NT2/D1 (cell line): ENCODE data around the gene CCDC149.

Source experiments
- DNase-seq: peaks from one replicate; pipeline ENCODE4 v3.0.0-alpha.2; 2011; ENCODE audit warnings: low read depth, low spot score
- H3K27me3 ChIP-seq: 2 replicates; pipeline ENCODE4 v1.6.0; 2011; ENCODE audit warnings: mild to moderate bottlenecking; ENCODE audit not compliant: insufficient read length, insufficient read depth
- H3K36me3 ChIP-seq: 2 replicates; pipeline ENCODE4 v1.6.1; 2011; ENCODE audit warnings: mild to moderate bottlenecking, low read length, mixed read lengths; ENCODE audit not compliant: insufficient read depth, insufficient read length
- H3K4me1 ChIP-seq: 2 replicates; pipeline ENCODE4 v1.5.1; 2011; ENCODE audit not compliant: insufficient read depth, insufficient read length
- H3K4me3 ChIP-seq: 2 replicates; pipeline ENCODE4 v1.5.1; 2011; ENCODE audit warnings: low read depth; ENCODE audit not compliant: insufficient read length
- H3K9ac ChIP-seq: 2 replicates; pipeline ENCODE4 v1.6.0; 2011; ENCODE audit warnings: low read depth; ENCODE audit not compliant: insufficient read length
- H3K9me3 ChIP-seq: 2 replicates; pipeline ENCODE4 v1.5.1; 2011; ENCODE audit warnings: mild to moderate bottlenecking, low read length; ENCODE audit not compliant: insufficient read depth
- SUZ12 ChIP-seq: IDR thresholded peaks from 2 replicates; pipeline ENCODE4 v1.6.1; 2011; ENCODE audit not compliant: insufficient read length, insufficient read depth; ENCODE audit errors: extremely low read depth
- YY1 ChIP-seq: IDR thresholded peaks from 2 replicates; pipeline ENCODE4 v1.6.1; 2011; ENCODE audit not compliant: insufficient read length, insufficient read depth
- ZNF274 ChIP-seq: IDR thresholded peaks from 2 replicates; pipeline ENCODE4 v1.6.1; 2011; ENCODE audit warnings: mild to moderate bottlenecking, low read depth, low read length

Gene CCDC149

DNA sequence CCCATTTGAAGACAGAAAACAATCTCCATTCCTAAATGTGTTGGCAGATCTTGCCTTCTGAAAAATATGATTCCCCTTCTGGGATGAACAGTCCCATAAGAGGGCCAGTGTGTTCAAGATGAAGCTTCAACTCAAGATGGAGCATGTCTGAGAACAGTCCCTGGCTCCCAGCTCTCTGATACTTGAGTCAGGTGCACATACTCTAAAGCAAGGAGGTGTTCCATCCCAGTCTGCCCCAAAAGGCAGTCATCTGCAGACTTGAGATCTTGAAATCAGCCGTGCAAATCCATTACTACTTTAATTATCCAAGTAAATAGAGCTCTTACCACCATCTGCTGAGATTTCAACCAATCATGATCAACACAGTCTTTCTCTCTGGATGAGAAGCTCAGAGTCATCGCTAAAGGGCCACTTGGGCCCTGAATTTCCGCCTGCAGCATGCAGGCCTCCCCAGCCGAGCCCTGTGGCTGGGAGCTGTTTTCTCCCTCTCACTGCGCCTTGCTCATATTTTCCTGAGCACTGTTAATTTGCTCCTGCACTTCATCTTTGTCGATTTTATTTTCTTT, 22.2 kb downstream of the CCDC149 start:
- H3K36me3 ChIP-seq, result no peaks in the 10 kb centered on the region
- no peak overlapping the region for H3K4me3 ChIP-seq
- no peaks in the 10 kb centered on the region for H3K27me3 ChIP-seq
- H3K4me1 ChIP-seq, result peaks cover 2% of the 10 kb centered on the region
- no peak for DNase-seq
- TF ChIP-seq YY1, result no peak
- no peak for TF ChIP-seq ZNF274
- no peak for TF ChIP-seq SUZ12
- H3K9ac ChIP-seq, result no peak overlapping the region
- no peaks in the 10 kb centered on the region for H3K9me3 ChIP-seq

GRCh38 chr4:24889991-24890390, 22.9 kb downstream of the CCDC149 start:
- TF ChIP-seq YY1 (no peak), SUZ12 (no peak), ZNF274 (no peak)
- peaks cover 2% of the 10 kb centered on the region for H3K4me1 ChIP-seq
- H3K9me3 ChIP-seq, result no peaks in the 10 kb centered on the region
- no peaks in the 10 kb centered on the region for H3K36me3 ChIP-seq
- DNase-seq, result no peak
- H3K27me3 ChIP-seq, result no peaks in the 10 kb centered on the region
- no peak overlapping the region for H3K9ac ChIP-seq
- no peak overlapping the region for H3K4me3 ChIP-seq

GRCh38 chr4:24888475-24889344, 24.1 kb downstream of the CCDC149 start:
- no peaks in the 10 kb centered on the region for H3K36me3 ChIP-seq

DNA sequence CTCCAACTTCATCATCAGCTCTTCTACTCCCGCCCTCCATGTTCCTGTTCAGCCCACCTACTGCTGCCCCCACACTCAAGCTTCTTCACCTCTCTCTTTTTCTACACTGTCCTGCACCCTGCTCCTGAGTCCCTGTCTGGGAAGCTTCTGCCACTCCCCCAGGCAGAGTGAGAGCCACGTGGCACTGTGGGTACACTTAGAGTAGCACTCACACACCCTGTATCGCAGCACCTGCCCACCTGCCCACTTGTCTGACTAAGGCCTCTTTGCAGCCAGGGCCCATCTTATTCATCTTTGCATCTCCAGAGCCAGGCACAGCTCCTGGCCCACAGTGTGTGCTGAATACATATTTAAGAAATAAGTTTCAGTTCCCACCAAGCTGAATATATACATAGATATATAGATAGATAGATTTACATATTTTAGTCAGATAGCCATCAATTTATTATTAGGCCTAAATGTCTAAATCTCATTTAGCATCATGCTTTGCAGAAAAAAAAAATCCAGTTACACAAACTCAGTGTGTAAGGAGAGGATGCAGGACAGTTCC, 24.9 kb downstream of the CCDC149 start:
- Histone ChIP-seq H3K36me3 (no peaks in the 10 kb centered on the region), H3K9me3 (no peaks in the 10 kb centered on the region), H3K27me3 (no peaks in the 10 kb centered on the region), H3K4me1 (peaks cover 2% of the 10 kb centered on the region), H3K9ac (no peak overlapping the region), H3K4me3 (no peak overlapping the region)
- no peak for DNase-seq
- TF ChIP-seq ZNF274, result no peak
- no peak for TF ChIP-seq YY1
- no peak for TF ChIP-seq SUZ12

More at GRCh38 chr4:24888475-24889344, 24.1 kb downstream of the CCDC149 start:
- Histone ChIP-seq H3K9ac (no peak overlapping the region), H3K9me3 (no peaks in the 10 kb centered on the region), H3K27me3 (no peaks in the 10 kb centered on the region), H3K4me1 (peaks cover 2% of the 10 kb centered on the region), H3K4me3 (no peak overlapping the region)
- DNase-seq, result no peak
- no peak for TF ChIP-seq YY1
- TF ChIP-seq SUZ12, result no peak
- no peak for TF ChIP-seq ZNF274

- Histone ChIP-seq H3K36me3 (no peaks in the 10 kb centered on the region), H3K4me3 (no peak overlapping the region), H3K4me1 (no peaks in the 10 kb centered on the region), H3K9me3 (0 out of 2 replicates have a peak, but pooled peaks cover 2% of the 10 kb centered on the region), H3K9ac (no peak overlapping the region), H3K27me3 (no peaks in the 10 kb centered on the region)
- DNase-seq, result no peak
- TF ChIP-seq ZNF274 (no peak), SUZ12 (no peak), YY1 (no peak)
These were observed 26.2 kb downstream of the CCDC149 start for GRCh38 chr4:24886596-24886995.

DNA sequence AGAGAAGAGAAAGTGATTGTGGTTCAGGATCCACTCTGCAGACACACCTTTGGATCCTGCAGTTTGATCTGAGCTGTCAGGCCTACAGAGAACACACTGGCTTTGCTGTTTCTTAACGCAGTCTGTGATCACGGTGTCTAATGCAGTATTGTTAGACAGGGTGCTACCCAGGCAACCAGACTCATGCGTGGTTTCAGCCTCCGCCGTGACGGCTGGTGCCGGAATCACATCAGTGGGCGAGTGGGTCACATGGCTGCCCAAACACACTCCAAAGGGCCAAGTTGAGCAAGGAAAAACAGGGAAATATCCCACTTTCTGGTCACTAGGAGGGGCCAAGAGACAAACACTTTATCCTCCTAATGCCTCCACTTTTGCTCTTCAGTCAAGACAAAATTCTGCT, 27.5 kb downstream of the CCDC149 start:
- no peak for TF ChIP-seq ZNF274
- TF ChIP-seq YY1, result no peak
- TF ChIP-seq SUZ12, result no peak
- H3K9ac ChIP-seq, result no peak overlapping the region
- H3K36me3 ChIP-seq, result no peaks in the 10 kb centered on the region
- H3K4me1 ChIP-seq, result no peaks in the 10 kb centered on the region
- 0 out of 2 replicates have a peak, but pooled peaks cover 4% of the 10 kb centered on the region for H3K9me3 ChIP-seq
- H3K27me3 ChIP-seq, result no peaks in the 10 kb centered on the region
- no peak overlapping the region for H3K4me3 ChIP-seq
- DNase-seq, result no peak

DNA sequence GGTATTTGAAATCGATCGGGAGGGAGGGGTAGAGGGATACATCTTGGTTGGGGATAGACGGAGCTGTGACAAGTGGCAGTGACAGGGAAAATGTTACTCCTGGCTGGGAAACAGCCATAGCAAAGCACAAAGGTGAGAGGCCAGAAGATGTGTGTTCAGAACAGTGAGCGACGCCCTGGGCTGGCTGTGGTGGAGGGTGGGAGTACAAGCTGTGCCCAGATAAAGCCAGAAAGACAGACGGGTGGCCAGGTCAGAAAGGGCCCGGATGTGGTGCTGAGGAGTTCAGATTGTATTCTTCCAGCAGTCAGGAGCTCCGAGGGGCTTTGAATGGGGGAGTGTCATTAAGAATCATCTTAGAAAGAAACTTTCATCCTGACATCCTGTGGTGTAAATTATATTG, 27.9 kb downstream of the CCDC149 start:
- H3K4me1 ChIP-seq, result no peaks in the 10 kb centered on the region
- no peaks in the 10 kb centered on the region for H3K36me3 ChIP-seq
- no peak for DNase-seq
- TF ChIP-seq YY1, result no peak
- TF ChIP-seq SUZ12, result no peak
- TF ChIP-seq ZNF274, result no peak
- 0 out of 2 replicates have a peak, but pooled peaks cover 4% of the 10 kb centered on the region for H3K9me3 ChIP-seq
- H3K4me3 ChIP-seq, result no peak overlapping the region
- H3K9ac ChIP-seq, result no peak overlapping the region
- no peaks in the 10 kb centered on the region for H3K27me3 ChIP-seq
